Measurements from ENCODE around the gene PRRC2B.
"Not testable (repeated sequence)": the region's sequence is repeated elsewhere in the genome, so short reads cannot be mapped to it uniquely, and the experiment has no call there.

Gene PRRC2B

DNA sequence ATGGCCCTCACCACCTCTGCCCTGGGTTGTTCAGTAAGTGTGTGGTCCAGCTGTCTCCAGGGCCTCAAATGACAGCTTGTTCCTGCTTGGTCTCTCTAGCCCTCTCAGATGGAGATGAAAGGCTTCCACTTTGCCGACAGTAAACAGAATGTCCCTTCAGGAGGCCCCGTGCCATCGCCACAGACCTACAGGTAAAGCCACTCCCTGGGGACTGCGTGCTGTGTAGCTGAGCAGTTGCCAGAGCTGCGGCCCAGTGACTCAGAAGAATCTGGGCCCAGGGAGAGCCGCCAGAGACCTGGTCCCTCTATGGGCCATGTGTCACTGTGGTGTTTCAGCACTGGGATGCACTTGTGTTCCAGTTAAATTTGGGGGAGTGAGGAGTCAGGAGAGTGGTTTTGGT, 98.2 kb downstream of the PRRC2B start:
- DNase-seq, result no peak

- DNase-seq, result no peak
Measured at GRCh38 chr9:131494296-131494870, 100.5 kb downstream of the PRRC2B start.

DNA sequence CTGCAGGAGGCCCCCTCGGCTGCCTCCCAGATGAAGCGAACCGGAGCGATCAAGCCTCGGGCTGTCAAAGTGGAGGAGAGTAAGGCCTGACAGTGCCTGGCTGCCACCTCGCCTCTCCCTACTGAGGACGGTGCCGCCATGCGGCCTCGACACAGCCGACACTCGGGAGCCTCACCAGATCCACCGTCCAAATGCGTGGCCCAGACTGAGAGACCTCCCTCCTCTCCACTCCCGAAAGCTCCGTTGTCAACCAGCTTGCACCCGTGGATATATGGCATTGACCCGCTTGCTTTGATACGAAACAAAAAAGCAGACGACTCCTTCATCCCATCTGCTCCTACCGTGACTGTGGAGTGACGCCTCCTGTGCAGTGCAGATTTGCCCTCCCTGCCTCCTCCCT, 101.9 kb downstream of the PRRC2B start:
- no peak for DNase-seq

DNA sequence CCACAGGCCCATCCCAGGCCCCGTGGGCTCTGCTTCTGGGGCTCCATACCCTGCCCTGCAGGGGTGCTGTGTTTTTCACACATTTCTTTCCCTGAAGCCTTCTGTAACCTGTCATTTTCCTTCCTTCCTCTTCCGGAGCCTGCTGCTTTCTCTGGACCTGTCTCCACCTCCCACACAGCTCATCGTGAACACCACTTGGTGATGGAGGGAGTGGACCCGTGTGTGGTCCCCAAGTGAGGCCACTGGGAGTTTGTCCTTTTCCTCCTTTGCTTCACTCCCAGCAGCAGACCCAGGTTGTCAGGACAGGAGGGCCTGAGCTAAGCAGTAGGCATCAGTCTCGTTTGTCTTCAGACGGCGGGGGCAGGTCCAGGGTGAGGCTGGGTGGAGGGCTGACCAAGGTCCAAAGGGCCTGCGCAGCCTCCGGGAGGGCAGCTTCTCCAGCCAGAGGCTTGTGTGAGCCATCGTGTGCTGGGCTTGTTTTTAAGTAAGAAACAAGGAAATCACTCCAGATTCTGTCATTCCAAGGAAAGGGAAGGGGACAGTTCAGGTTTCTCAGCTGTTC, 103.0 kb downstream of the PRRC2B start:
- DNase-seq, result no peak

- no peak for DNase-seq
Measured at GRCh38 chr9:131499254-131499767, 105.4 kb downstream of the PRRC2B start.

- peak; percentile 80 for DNase-seq
Measured at GRCh38 chr9:131500377-131500776, 106.5 kb downstream of the PRRC2B start.

GRCh38 chr9:131500939-131501541, 107.2 kb downstream of the PRRC2B start:
- DNase-seq, result peak; percentile 71

DNA sequence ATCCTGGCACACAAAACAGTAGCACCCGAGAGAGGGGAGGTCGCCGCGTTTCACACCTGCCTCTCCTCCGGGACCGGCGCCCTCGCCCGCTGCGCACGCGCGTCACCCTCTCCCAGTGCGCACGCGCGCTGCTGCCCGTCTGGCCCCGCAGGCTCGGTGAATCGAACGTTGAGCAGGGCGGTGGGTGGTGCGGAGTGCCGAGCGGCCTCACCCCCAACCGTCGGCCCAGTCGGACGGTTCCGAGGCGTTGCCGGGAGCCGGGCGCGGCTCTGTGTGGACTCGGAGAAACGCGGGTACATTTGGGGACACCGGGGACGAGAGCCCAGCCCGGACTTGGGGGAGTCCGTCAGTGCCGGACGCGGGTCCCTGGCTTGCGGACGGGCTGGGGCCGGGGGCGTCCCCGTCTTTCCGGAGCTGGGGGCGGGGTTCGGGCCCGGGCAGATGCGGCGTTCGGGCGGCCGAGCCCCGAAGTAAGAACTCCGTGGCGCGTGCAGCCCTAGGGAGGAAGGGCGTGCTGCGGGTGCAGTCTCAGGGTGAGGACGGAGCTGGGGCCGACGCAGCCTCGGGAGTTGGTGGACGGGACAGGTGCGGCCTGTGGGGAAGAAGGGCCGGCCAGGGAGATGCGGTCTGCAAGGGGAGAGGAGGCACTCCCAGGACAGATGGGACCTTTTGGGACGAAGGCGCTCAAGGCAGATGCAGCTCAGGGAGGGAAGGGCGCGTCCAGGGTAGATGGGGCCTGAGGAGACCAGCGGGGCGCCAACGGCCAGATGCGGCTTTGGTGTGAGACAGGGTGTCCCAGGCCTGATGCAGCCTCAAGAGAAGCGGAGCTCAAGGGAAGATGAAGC, 109.1 kb downstream of the PRRC2B start, which contains the start of gene POMT1:
Gene POMT1, plus strand, starts transcription at position 138 of the 845 bp plus-strand sequence. CDS start 1,301 bp downstream, outside the sequence.
- peak; percentile 86 for DNase-seq

- DNase-seq, result peak; percentile 64
Measured at GRCh38 chr9:131503626-131504465, 110.0 kb downstream of the PRRC2B start.

DNA sequence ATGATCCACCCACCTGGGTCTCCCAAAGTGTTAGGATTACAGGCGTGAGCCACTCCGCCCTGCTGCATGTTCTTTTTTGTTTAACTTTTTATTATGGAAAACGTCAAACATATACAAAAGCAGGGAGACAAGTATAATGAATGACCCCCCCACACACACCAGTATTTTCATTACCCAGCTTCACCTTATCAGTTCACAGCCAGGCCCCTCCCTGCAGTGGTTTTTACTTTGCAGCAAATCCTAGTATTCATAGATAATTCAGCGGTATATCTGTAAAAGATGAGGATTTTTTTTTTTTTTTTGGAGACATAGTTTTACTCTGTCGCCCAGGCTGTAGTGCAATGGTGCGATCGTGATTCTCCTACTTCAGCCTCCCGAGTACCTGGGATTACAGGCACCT, 111.1 kb downstream of the PRRC2B start:
- no peak for DNase-seq

DNA sequence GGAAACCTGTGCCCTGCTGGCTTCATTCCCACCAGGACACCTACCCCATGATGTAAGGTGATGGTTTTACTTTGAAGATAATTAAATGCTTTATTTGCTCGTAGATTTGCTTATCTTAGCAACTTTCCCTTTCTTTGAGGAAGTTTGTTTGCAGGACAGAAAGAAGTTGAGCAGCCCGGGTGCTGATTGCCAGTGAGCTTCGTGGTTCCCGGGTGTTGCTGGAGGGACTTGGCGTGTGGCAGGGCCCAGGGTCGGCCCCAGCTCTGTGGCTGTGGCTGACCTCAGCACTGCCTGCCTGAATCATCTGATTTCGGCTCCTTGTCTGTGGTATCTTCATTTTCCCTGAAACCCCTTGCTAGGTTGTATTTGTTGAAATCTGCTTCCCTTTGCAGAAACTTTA, 117.5 kb downstream of the PRRC2B start:
- DNase-seq, result no peak

- no peak for DNase-seq
Measured at GRCh38 chr9:131511880-131512279, 118.0 kb downstream of the PRRC2B start.

DNA sequence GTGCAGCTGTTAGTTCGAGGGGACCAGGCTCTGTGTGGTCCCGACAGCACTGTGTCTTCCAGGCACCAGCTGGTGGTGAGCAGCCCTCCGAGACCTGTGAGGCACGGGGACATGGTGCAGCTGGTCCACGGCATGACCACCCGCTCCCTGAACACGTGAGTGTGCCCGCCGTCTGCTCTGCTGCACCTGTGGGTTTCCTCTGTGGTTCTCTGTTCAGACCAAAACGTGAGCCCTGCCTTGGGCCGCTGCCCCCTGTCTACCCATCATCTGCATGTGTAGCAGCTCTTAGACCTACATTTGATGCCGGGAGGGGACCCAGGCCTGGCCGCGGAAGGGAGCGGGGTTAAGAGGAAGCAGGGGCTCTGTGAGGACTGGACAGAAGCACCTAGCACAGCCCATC, 119.3 kb downstream of the PRRC2B start:
- DNase-seq, result no peak

GRCh38 chr9:131515559-131516031, 121.7 kb downstream of the PRRC2B start:
- DNase-seq, result not testable (repeated sequence)

DNA sequence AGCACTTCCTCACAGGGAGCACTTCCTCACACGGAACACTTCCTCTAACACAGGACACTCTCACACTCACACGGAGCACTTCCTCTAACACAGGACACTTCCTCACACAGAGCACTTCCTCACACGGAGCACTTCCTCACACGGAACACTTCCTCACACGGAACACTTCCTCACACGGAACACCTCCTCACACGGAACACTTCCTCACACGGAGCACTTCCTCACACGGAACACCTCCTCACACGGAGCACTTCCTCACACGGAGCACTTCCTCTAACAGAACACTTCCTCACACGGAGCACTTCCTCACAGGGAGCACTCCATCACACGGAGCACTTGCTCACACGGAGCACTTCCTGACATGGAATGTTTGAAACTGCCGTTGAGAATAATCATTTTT, 122.2 kb downstream of the PRRC2B start:
- DNase-seq, result no peak

GRCh38 chr9:131516930-131517329, 123.0 kb downstream of the PRRC2B start:
- no peak for DNase-seq

GRCh38 chr9:131517761-131518190, 123.9 kb downstream of the PRRC2B start:
- no peak for DNase-seq

DNA sequence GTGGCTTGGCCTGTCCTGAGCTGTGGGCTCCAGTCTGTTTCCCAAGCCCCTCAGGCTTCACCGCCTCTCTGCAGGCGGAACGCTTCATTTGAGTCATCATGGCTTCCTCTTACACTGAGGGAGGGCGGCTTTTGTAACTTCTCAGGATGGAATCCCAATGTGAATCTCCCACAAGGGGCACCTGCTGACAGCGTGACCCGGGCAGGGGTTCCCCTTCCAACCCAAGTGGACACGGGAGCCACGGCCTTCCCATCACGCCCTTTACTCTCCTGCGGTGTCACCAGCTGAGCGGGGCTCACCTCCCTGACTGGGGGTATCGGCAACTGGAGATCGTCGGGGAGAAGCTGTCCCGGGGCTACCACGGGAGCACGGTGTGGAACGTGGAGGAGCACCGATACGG, 124.7 kb downstream of the PRRC2B start:
- DNase-seq, result no peak

GRCh38 chr9:131520503-131520902, 126.6 kb downstream of the PRRC2B start:
- DNase-seq, result no peak

DNA sequence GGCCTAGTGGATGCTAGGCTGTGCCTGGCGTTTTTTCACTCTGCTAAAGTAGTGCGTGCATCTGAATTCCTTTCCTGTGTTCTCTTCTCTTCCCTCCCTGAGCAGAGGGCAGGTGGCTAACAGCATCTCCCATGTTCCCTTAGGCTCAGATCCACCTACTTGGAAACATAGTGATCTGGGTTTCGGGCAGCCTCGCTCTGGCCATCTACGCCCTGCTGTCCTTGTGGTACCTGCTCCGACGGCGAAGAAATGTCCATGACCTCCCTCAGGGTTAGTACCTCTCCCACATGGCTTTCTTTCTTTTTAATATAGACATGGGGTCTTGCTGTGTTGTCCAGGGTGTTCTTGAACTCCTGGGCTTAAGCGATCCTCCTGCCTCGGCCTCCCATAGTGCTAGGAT, 127.3 kb downstream of the PRRC2B start:
- no peak for DNase-seq

DNA sequence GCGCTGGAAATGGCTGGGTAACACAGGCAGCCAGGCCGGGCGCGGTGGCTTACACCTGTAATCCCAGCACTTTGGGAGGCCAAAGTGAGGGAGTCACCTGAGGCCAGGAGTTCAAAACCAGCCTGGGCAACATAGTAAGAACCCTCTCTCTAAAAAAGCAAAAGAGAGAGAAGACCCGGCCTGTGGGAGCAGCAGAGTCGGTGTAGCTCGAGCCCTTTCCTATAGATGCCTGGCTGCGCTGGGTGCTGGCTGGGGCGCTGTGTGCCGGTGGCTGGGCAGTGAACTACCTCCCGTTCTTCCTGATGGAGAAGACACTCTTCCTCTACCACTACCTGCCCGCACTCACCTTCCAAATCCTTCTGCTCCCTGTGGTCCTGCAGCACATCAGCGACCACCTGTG, 127.9 kb downstream of the PRRC2B start:
- no peak for DNase-seq
